H9 (cell line): ENCODE data around the gene AMIGO1. TPM values are rescaled to one million over a fixed set of nuclear protein-coding genes. Genes with fewer than 3 reads are reported as not detected.

ENCODE experiments used
- DNase-seq: peaks from one replicate; pipeline ENCODE4 v3.0.0-alpha.2; 2017
- H2AFZ ChIP-seq: one replicate; pipeline ENCODE4 v1.6.1; 2013; ENCODE audit warnings: mild to moderate bottlenecking, low read length, control low read depth, moderate library complexity
- H2AK5ac ChIP-seq: 2 replicates; pipeline ENCODE4 v1.6.1; 2013; ENCODE audit warnings: low read length, control low read depth, mixed read lengths; ENCODE audit not compliant: insufficient read length
- H2BK120ac ChIP-seq: one replicate; pipeline ENCODE4 v1.6.1; 2013; ENCODE audit warnings: low read depth, mild to moderate bottlenecking, low read length, control low read depth, inconsistent platforms; ENCODE audit not compliant: poor library complexity, severe bottlenecking
- H2BK12ac ChIP-seq: 2 replicates; pipeline ENCODE4 v1.6.1; 2013; ENCODE audit warnings: low read length, control low read depth, mixed read lengths, low read depth; ENCODE audit not compliant: insufficient read length
- H2BK15ac ChIP-seq: 2 replicates; pipeline ENCODE4 v1.6.1; 2013; ENCODE audit warnings: low read depth, low read length, control low read depth
- H2BK20ac ChIP-seq: one replicate; pipeline ENCODE4 v1.6.1; 2013; ENCODE audit warnings: low read depth, mild to moderate bottlenecking, low read length, control low read depth, inconsistent platforms; ENCODE audit not compliant: poor library complexity, severe bottlenecking
- H2BK5ac ChIP-seq: 2 replicates; pipeline ENCODE4 v1.6.1; 2013; ENCODE audit warnings: low read length, control low read depth, mixed read lengths; ENCODE audit not compliant: insufficient read length
- H3K14ac ChIP-seq: 2 replicates; pipeline ENCODE4 v1.6.1; 2013; ENCODE audit warnings: low read length, control low read depth; ENCODE audit not compliant: insufficient read depth
- H3K18ac ChIP-seq: 2 replicates; pipeline ENCODE4 v1.6.1; 2013; ENCODE audit warnings: low read depth, mild to moderate bottlenecking, mixed read lengths, low read length, control low read depth; ENCODE audit not compliant: insufficient read length
- H3K23ac ChIP-seq: 2 replicates; pipeline ENCODE4 v1.6.1; 2013; ENCODE audit warnings: low read length, control low read depth, mixed read lengths, low read depth; ENCODE audit not compliant: insufficient read length
- H3K23me2 ChIP-seq: 2 replicates; pipeline ENCODE4 v1.6.1; 2013; ENCODE audit warnings: low read depth, mild to moderate bottlenecking, mixed read lengths, low read length, control low read depth; ENCODE audit not compliant: insufficient read length, poor library complexity, severe bottlenecking
- H3K27ac ChIP-seq: 2 replicates; pipeline ENCODE4 v1.5.1; 2013; ENCODE audit warnings: low read length, control low read depth, mixed read lengths, low read depth; ENCODE audit not compliant: insufficient read length
- H3K27me3 ChIP-seq: 2 replicates; pipeline ENCODE4 v1.6.1; 2013; ENCODE audit warnings: low read length, control low read depth, inconsistent platforms; ENCODE audit not compliant: insufficient read depth
- H3K4ac ChIP-seq: 2 replicates; pipeline ENCODE4 v1.6.1; 2013; ENCODE audit warnings: low read depth, mild to moderate bottlenecking, control low read depth, inconsistent platforms, low read length, moderate library complexity
- H3K4me1 ChIP-seq: 2 replicates; pipeline ENCODE4 v1.6.1; 2013; ENCODE audit warnings: low read length, control low read depth, inconsistent platforms; ENCODE audit not compliant: insufficient read depth
- H3K4me2 ChIP-seq: 2 replicates; pipeline ENCODE4 v1.6.1; 2013; ENCODE audit warnings: low read length, control low read depth, mixed read lengths; ENCODE audit not compliant: insufficient read length, insufficient read depth
- H3K56ac ChIP-seq: 2 replicates; pipeline ENCODE4 v1.6.1; 2013; ENCODE audit warnings: low read depth, mild to moderate bottlenecking, mixed read lengths, low read length, control low read depth; ENCODE audit not compliant: insufficient read length
- H3K79me1 ChIP-seq: 2 replicates; pipeline ENCODE4 v1.6.1; 2013; ENCODE audit warnings: low read depth, mild to moderate bottlenecking, moderate library complexity, low read length, control low read depth, inconsistent platforms; ENCODE audit not compliant: insufficient read depth, poor library complexity, severe bottlenecking
- H3K79me2 ChIP-seq: 2 replicates; pipeline ENCODE4 v1.6.1; 2013; ENCODE audit warnings: low read length, control low read depth, inconsistent platforms; ENCODE audit not compliant: insufficient read depth
- H3K9ac ChIP-seq: 2 replicates; pipeline ENCODE4 v1.6.1; 2013; ENCODE audit warnings: low read length, control low read depth, mixed read lengths; ENCODE audit not compliant: insufficient read length; ENCODE audit errors: extremely low read depth
- H3K9me3 ChIP-seq: one replicate; pipeline ENCODE4 v1.6.1; 2013; ENCODE audit warnings: low read depth, low read length, inconsistent platforms; ENCODE audit not compliant: control insufficient read depth
- H3T11ph ChIP-seq: one replicate; pipeline ENCODE4 v1.6.1; 2013; ENCODE audit warnings: mild to moderate bottlenecking, low read length, control low read depth, inconsistent platforms
- H4K20me1 ChIP-seq: one replicate; pipeline ENCODE4 v1.6.1; 2013; ENCODE audit not compliant: control insufficient read depth, insufficient read length, insufficient read depth
- H4K5ac ChIP-seq: 2 replicates; pipeline ENCODE4 v1.6.1; 2013; ENCODE audit warnings: low read depth, mild to moderate bottlenecking, mixed read lengths, low read length, control low read depth; ENCODE audit not compliant: insufficient read length
- H4K8ac ChIP-seq: replicated peaks from 2 replicates; pipeline ENCODE4 v1.6.1; 2013; ENCODE audit warnings: low read length, control low read depth, mixed read lengths, low read depth; ENCODE audit not compliant: insufficient read length
- H4K91ac ChIP-seq: 2 replicates; pipeline ENCODE4 v1.6.1; 2013; ENCODE audit warnings: low read depth, mild to moderate bottlenecking, moderate library complexity, mixed read lengths, low read length, control low read depth; ENCODE audit not compliant: insufficient read length
- H3K27ac Mint-ChIP-seq, 3 experiments: 2 replicates in 2 of 3; 3 replicates in 1 of 3; pipeline ENCODE4 v1.8.0; 2020 to 2021; ENCODE audit warnings: mixed read lengths in 3 of 3, mild to moderate bottlenecking in 1 of 3, moderate library complexity in 1 of 3
- H3K27me3 Mint-ChIP-seq: 2 replicates; pipeline ENCODE4 v1.8.0; 2021; ENCODE audit warnings: low read depth, mild to moderate bottlenecking, moderate library complexity, mixed read lengths
- H3K36me3 Mint-ChIP-seq, 3 experiments: 2 replicates in 2 of 3; 3 replicates in 1 of 3; pipeline ENCODE4 v1.8.0; 2020 to 2021; ENCODE audit warnings: low read depth in 3 of 3, mixed read lengths in 3 of 3; ENCODE audit not compliant: insufficient read depth in 1 of 3
- H3K4me1 Mint-ChIP-seq, 2 experiments: 2 replicates each; pipeline ENCODE4 v1.8.0; 2020; ENCODE audit warnings: mixed read lengths in 2 of 2
- H3K4me3 Mint-ChIP-seq, 2 experiments: 2 replicates in 1 of 2; 3 replicates in 1 of 2; pipeline ENCODE4 v1.8.0; 2020 to 2021; ENCODE audit warnings: mild to moderate bottlenecking in 2 of 2, mixed read lengths in 2 of 2, moderate library complexity in 1 of 2
- H3K9me3 Mint-ChIP-seq, 2 experiments: 2 replicates in 1 of 2; 3 replicates in 1 of 2; pipeline ENCODE4 v1.8.0; 2020; ENCODE audit warnings: mild to moderate bottlenecking in 2 of 2, mixed read lengths in 2 of 2, moderate library complexity in 1 of 2
- WGBS: extraction: QIAGEN DNeasy Blood & Tissue Kit; methylation state at CpG from one replicate; pipeline ENCODE4 v1.1.7; 2013; ENCODE audit warnings: missing lambda C conversion rate, low lambda C conversion rate, mixed read lengths; ENCODE audit not compliant: insufficient read length; ENCODE audit errors: extremely low coverage; 5-methylcytosine and 5-hydroxymethylcytosine counted together
- total RNA-seq: library from RNA; stranded (reverse); gene quantifications from 2 replicates; pipeline ENCODE4 v1.2.1, GENCODE V29; 2021
- TF ChIP-seq, protein P1 (sequence below): fragments of 200-600 bp; sonication (generic); conservative IDR thresholded peaks from 3 replicates; pipeline ENCODE4 v1.8.0; 2021; ENCODE audit warnings: antibody characterized with exemption, mild to moderate bottlenecking

AMIGO1 gene
- total RNA-seq, 1 experiment from 2014 or later = 4.1 TPM

DNA sequence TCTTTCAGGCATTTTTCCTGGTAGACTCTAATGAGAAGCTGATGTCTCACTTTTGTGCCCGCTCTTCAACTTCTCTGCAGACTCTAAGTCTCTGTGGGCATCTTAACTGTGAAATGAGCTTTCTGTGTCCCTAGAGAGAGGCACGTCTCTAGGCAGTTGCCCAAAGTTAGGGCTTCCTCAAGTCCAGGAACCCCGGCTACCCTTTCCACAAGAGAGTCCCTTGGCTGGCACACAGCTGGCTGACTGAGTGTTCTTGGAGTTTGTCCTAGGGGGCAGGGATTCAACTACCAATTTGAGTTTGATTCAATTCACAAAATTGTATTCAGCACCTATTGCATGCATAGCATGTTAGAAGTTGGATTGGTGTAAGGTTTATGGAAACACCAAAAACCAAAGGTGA lies 31.6 kb upstream of the AMIGO1 start:
- no peak overlapping the region for H3K4ac ChIP-seq
- H3K27me3 Mint-ChIP-seq = peaks cover 2% of the 10 kb centered on the region
- no peaks in the 10 kb centered on the region for H3K27me3 ChIP-seq
- H3K79me1 ChIP-seq = no peaks in the 10 kb centered on the region
- H3K79me2 ChIP-seq = no peaks in the 10 kb centered on the region
- no peak overlapping the region for H3K4me2 ChIP-seq
- H3K9me3 Mint-ChIP-seq = no peaks in the 10 kb centered on the region
- no peak overlapping the region for H4K8ac ChIP-seq
- no peak overlapping the region for H2BK15ac ChIP-seq
- no peak overlapping the region for H3K18ac ChIP-seq
- H3K4me1 ChIP-seq = no peaks in the 10 kb centered on the region; the same call in 1 of the 2 replicates
- H3K27ac Mint-ChIP-seq = no peak overlapping the region
- no peak overlapping the region for H3K56ac ChIP-seq
- no peak overlapping the region for H2AFZ ChIP-seq
- TF ChIP-seq, protein P1, sequence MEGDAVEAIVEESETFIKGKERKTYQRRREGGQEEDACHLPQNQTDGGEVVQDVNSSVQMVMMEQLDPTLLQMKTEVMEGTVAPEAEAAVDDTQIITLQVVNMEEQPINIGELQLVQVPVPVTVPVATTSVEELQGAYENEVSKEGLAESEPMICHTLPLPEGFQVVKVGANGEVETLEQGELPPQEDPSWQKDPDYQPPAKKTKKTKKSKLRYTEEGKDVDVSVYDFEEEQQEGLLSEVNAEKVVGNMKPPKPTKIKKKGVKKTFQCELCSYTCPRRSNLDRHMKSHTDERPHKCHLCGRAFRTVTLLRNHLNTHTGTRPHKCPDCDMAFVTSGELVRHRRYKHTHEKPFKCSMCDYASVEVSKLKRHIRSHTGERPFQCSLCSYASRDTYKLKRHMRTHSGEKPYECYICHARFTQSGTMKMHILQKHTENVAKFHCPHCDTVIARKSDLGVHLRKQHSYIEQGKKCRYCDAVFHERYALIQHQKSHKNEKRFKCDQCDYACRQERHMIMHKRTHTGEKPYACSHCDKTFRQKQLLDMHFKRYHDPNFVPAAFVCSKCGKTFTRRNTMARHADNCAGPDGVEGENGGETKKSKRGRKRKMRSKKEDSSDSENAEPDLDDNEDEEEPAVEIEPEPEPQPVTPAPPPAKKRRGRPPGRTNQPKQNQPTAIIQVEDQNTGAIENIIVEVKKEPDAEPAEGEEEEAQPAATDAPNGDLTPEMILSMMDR = no peak
- H2AK5ac ChIP-seq = no peak overlapping the region
- no peak for DNase-seq
- H2BK120ac ChIP-seq = no peak overlapping the region
- no peak overlapping the region for H3K23ac ChIP-seq
- H3K4me1 Mint-ChIP-seq = peaks cover 8 to 28% of the 10 kb centered on the region in 2 experiments
- H4K5ac ChIP-seq = no peak overlapping the region
- no peak overlapping the region for H2BK12ac ChIP-seq
- H4K20me1 ChIP-seq = no peaks in the 10 kb centered on the region
- no peak overlapping the region for H2BK5ac ChIP-seq
- WGBS = no CpG with 5 or more reads among the region's 3 CpGs
- no peaks in the 10 kb centered on the region for H3K23me2 ChIP-seq
- H3K36me3 Mint-ChIP-seq = no peaks in the 10 kb centered on the region; a peak in 1 of 7 replicates
- H3K9me3 ChIP-seq = no peaks in the 10 kb centered on the region
- H2BK20ac ChIP-seq = no peak overlapping the region
- no peak overlapping the region for H4K91ac ChIP-seq
- no peak overlapping the region for H3K4me3 Mint-ChIP-seq
- no peak overlapping the region for H3K9ac ChIP-seq
- no peak overlapping the region for H3T11ph ChIP-seq
- no peak overlapping the region for H3K14ac ChIP-seq
- no peak overlapping the region for H3K27ac ChIP-seq
